Measurements from ENCODE around the gene TARS3.

DNA sequence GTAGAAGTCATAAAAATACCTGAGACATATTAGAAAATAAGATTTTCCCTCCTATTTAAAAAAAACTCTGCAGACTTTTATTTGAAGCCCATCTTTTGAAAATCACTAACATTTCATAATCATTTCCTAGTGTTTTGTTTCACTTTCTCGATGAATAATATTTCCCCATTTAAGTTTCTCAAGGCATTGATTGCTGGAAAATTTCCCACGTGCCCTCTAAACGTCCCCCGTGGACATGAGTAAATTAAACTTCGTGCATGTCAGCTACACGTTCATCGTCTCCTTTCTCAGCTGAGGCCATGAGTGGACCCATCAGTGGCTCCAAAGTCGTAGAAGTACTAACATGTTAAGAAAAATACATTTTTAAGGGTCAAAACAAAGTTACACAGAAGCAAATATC is 70.1 kb downstream of the TARS3 start:
- TF ChIP-seq, protein P1, sequence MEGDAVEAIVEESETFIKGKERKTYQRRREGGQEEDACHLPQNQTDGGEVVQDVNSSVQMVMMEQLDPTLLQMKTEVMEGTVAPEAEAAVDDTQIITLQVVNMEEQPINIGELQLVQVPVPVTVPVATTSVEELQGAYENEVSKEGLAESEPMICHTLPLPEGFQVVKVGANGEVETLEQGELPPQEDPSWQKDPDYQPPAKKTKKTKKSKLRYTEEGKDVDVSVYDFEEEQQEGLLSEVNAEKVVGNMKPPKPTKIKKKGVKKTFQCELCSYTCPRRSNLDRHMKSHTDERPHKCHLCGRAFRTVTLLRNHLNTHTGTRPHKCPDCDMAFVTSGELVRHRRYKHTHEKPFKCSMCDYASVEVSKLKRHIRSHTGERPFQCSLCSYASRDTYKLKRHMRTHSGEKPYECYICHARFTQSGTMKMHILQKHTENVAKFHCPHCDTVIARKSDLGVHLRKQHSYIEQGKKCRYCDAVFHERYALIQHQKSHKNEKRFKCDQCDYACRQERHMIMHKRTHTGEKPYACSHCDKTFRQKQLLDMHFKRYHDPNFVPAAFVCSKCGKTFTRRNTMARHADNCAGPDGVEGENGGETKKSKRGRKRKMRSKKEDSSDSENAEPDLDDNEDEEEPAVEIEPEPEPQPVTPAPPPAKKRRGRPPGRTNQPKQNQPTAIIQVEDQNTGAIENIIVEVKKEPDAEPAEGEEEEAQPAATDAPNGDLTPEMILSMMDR (IDR thresholded peaks at IDR 0.05; ENCODE audit: extremely low read depth in 1 of 2, insufficient read depth in 1 of 2, low read depth in 1 of 2, low read length in 2 of 2) = no peak
- no peak for TF ChIP-seq POLR2A (IDR thresholded peaks at IDR 0.05; ENCODE audit: low read depth, low read length)
- no peak for TF ChIP-seq JUN (IDR thresholded peaks at IDR 0.05; ENCODE audit: borderline replicate concordance, insufficient read depth, insufficient read length, low read depth)
- TF ChIP-seq, protein P2, sequence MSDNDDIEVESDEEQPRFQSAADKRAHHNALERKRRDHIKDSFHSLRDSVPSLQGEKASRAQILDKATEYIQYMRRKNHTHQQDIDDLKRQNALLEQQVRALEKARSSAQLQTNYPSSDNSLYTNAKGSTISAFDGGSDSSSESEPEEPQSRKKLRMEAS (IDR thresholded peaks at IDR 0.05; ENCODE audit: insufficient read depth, insufficient read length) = no peak
- TF ChIP-seq POLR2AphosphoS5 (IDR thresholded peaks at IDR 0.05; ENCODE audit: insufficient read depth, low read depth, low read length) = no peak
- TF ChIP-seq EZH2 (IDR thresholded peaks at IDR 0.05; ENCODE audit: borderline replicate concordance, low read depth, low read length, severe bottlenecking) = no peak
- TF ChIP-seq FOS (IDR thresholded peaks at IDR 0.05; ENCODE audit: borderline replicate concordance, insufficient read depth, low read length) = no peak
- no peak for TF ChIP-seq MYC (IDR thresholded peaks at IDR 0.05; ENCODE audit: low read depth, low read length)
- no peak for TF ChIP-seq GATA2 (IDR thresholded peaks at IDR 0.05; ENCODE audit: insufficient read depth, insufficient read length, low read depth, low read length)
